KMS-11 (cell line): ENCODE measurements around the gene PIGR.

Source experiments
- H2AFZ ChIP-seq: fragments of 200-600 bp; sonication (generic); 2 replicates; pipeline ENCODE4 v1.6.1; 2016; ENCODE audit warnings: antibody characterized with exemption, mixed run types, low read depth
- H3K27ac ChIP-seq: fragments of 200-600 bp; sonication (generic); 2 replicates; pipeline ENCODE4 v1.6.1; 2016; ENCODE audit warnings: mild to moderate bottlenecking, mixed run types
- H3K27me3 ChIP-seq: fragments of 200-600 bp; sonication (generic); 2 replicates; pipeline ENCODE4 v1.6.1; 2017; ENCODE audit warnings: mild to moderate bottlenecking, low read depth, mixed run types, moderate library complexity; ENCODE audit not compliant: insufficient read depth
- H3K36me3 ChIP-seq: fragments of 200-600 bp; sonication (generic); 2 replicates; pipeline ENCODE4 v1.6.1; 2017; ENCODE audit warnings: mild to moderate bottlenecking, mixed run types; ENCODE audit not compliant: insufficient read depth
- H3K4me1 ChIP-seq: fragments of 200-600 bp; sonication (generic); 2 replicates; pipeline ENCODE4 v1.6.1; 2016; ENCODE audit warnings: mild to moderate bottlenecking, low read depth, mixed run types; ENCODE audit not compliant: poor library complexity, severe bottlenecking
- H3K4me2 ChIP-seq: fragments of 200-600 bp; sonication (generic); 2 replicates; pipeline ENCODE4 v1.7.0; 2016; ENCODE audit warnings: mild to moderate bottlenecking, mixed run types
- H3K4me3 ChIP-seq: fragments of 200-600 bp; sonication (generic); IDR thresholded peaks from 2 replicates; pipeline ENCODE4 v1.6.1; 2017; ENCODE audit warnings: low read depth, low read length, mixed read lengths; ENCODE audit not compliant: insufficient read depth
- H3K79me2 ChIP-seq: fragments of 200-600 bp; sonication (generic); 2 replicates; pipeline ENCODE4 v1.6.1; 2016; ENCODE audit warnings: low read depth, mixed run types; ENCODE audit not compliant: insufficient read depth
- H3K9ac ChIP-seq: fragments of 200-600 bp; sonication (generic); 2 replicates; pipeline ENCODE4 v1.6.1; 2016; ENCODE audit warnings: mild to moderate bottlenecking, mixed run types
- H4K20me1 ChIP-seq: fragments of 200-600 bp; sonication (generic); 2 replicates; pipeline ENCODE4 v1.6.1; 2016; ENCODE audit warnings: mild to moderate bottlenecking, mixed run types; ENCODE audit not compliant: insufficient read depth
- TF ChIP-seq, protein P1 (sequence below): fragments of 200-600 bp; sonication (generic); conservative IDR thresholded peaks from 2 replicates; pipeline ENCODE4 v1.6.1; 2017; ENCODE audit warnings: low read depth, mild to moderate bottlenecking, antibody characterized with exemption, low read length, moderate library complexity, mixed read lengths

PIGR gene

GRCh38 chr1:206952171-206952570, 5.9 kb upstream of the PIGR start:
- Histone ChIP-seq H3K4me3 (no peak overlapping the region), H3K27me3 (no peaks in the 10 kb centered on the region), H3K4me2 (no peak overlapping the region), H3K27ac (no peak overlapping the region), H3K36me3 (no peaks in the 10 kb centered on the region), H3K4me1 (no peaks in the 10 kb centered on the region), H4K20me1 (no peaks in the 10 kb centered on the region), H3K9ac (no peak overlapping the region), H2AFZ (no peak overlapping the region), H3K79me2 (no peaks in the 10 kb centered on the region)
- TF ChIP-seq, protein P1, sequence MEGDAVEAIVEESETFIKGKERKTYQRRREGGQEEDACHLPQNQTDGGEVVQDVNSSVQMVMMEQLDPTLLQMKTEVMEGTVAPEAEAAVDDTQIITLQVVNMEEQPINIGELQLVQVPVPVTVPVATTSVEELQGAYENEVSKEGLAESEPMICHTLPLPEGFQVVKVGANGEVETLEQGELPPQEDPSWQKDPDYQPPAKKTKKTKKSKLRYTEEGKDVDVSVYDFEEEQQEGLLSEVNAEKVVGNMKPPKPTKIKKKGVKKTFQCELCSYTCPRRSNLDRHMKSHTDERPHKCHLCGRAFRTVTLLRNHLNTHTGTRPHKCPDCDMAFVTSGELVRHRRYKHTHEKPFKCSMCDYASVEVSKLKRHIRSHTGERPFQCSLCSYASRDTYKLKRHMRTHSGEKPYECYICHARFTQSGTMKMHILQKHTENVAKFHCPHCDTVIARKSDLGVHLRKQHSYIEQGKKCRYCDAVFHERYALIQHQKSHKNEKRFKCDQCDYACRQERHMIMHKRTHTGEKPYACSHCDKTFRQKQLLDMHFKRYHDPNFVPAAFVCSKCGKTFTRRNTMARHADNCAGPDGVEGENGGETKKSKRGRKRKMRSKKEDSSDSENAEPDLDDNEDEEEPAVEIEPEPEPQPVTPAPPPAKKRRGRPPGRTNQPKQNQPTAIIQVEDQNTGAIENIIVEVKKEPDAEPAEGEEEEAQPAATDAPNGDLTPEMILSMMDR = no peak

DNA sequence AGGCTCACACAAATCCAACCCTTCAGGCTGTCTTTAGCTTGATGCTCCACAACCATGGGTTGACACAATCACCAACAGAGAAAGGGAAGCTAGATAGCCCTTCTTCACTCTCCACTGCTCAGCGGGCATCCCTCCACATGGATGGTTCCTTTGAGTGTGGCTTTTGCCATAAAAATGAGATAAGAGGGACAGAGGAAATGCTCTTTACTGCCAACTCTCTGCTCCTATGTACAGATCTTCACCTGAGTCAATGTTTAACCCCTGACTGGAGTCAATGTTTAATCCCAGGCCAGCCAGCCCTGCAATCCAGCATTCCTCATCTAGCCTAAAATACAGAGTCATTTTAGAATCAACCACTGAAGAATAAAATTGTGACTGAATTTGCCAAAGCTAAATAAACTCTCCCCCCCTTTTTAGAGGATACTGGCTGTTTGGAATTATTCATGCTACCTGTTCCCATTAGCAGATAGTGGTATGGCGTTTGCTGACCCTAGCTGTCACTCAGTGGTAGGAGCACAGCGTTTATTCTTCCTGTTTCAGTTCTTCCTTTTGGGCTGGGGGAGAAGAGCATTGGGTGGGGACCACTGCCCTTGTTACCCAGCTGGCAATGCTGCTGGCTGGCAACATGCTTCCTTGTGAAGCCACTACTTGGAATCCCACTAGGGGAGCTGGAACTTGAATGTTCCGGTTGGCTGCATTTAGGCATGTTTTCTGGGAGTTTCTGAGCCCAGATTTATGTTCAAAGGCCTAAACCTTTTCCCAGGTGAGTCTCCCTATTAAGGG, 5.2 kb upstream of the PIGR start:
- Histone ChIP-seq H2AFZ (no peak overlapping the region), H3K4me1 (no peaks in the 10 kb centered on the region), H3K4me3 (no peak overlapping the region), H3K36me3 (no peaks in the 10 kb centered on the region), H4K20me1 (no peaks in the 10 kb centered on the region), H3K4me2 (no peak overlapping the region), H3K79me2 (no peaks in the 10 kb centered on the region), H3K27ac (no peak overlapping the region), H3K27me3 (no peaks in the 10 kb centered on the region), H3K9ac (no peak overlapping the region)
- TF ChIP-seq, protein P1 = no peak

DNA sequence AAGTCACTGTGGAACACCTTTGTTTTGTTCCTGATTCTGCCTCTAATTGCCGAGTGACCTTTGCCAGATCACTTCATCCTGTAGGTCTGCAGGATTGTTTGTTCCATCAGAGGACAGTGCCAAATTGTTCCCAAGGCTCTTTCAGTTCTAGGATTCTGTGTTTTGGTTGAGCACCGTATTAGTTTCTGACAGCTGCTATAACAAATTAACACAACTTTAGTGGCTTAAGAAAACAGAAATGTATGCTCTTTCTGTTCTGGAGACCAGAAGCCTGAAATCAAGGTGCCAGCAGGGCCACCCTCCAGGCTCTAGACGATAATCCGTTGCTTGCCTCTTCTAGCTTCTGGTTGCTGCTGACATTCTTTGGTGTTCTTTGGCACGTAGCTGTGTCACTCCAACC, 3.4 kb upstream of the PIGR start:
- TF ChIP-seq, protein P1 = no peak
- Histone ChIP-seq H3K4me2 (no peak overlapping the region), H3K27me3 (no peaks in the 10 kb centered on the region), H3K4me3 (no peak overlapping the region), H3K36me3 (no peaks in the 10 kb centered on the region), H4K20me1 (no peaks in the 10 kb centered on the region), H3K27ac (no peak overlapping the region), H3K4me1 (no peaks in the 10 kb centered on the region), H2AFZ (no peak overlapping the region), H3K9ac (no peak overlapping the region), H3K79me2 (no peaks in the 10 kb centered on the region)

GRCh38 chr1:206949208-206949607, 2.9 kb upstream of the PIGR start:
- Histone ChIP-seq H3K4me2 (no peak overlapping the region), H3K27ac (no peak overlapping the region), H3K4me3 (no peak overlapping the region), H3K4me1 (no peaks in the 10 kb centered on the region), H4K20me1 (no peaks in the 10 kb centered on the region), H3K79me2 (no peaks in the 10 kb centered on the region), H3K36me3 (no peaks in the 10 kb centered on the region), H2AFZ (no peak overlapping the region), H3K9ac (no peak overlapping the region), H3K27me3 (no peaks in the 10 kb centered on the region)
- TF ChIP-seq, protein P1 = no peak
